ENCODE measurements around the gene POGK. TPM values are rescaled to one million over a fixed set of nuclear protein-coding genes. Genes with fewer than 3 reads are reported as not detected.

The POGK gene
- total RNA-seq (10 to 100 TPM; 26.2 to 45.9 (median 43.2) TPM), total RNA-seq (62.5 to 223 (median 139) reads per million in 29 experiments)
- total RNA-seq (2013): 29.6 TPM

GRCh38 chr1:166838766-166839599 lies at the start of gene POGK:
Gene POGK, plus strand, starts transcription at chr1:166839475. Its CDS starts 1,482 bp downstream, at chr1:166840957.
- 1% methylated on average over 58 of the region's 63 CpGs for WGBS (ENCODE audit: insufficient coverage)
- peak within 1 kb of the TSS; percentile 97 to 98 for H3K27ac Mint-ChIP-seq
- POLR2A ChIA-PET: no interaction called here

GRCh38 chr1:166796620-166797236 lies 42.5 kb upstream of the POGK start:
- CTCF ChIA-PET: interaction anchor here in 1 of 2 donors (0.6 kb wide), 1 partner anchor 1314 kb away, joined by 4 read pairs; no protein-coding TSS in a partner anchor
- Mint-ChIP-seq H3K27me3 (peaks cover 24 to 36% of the 10 kb centered on the region in 2 donors), H3K4me1 (no peaks in the 10 kb centered on the region), H3K9me3 (no peaks in the 10 kb centered on the region), H3K27ac (no peak overlapping the region), H3K4me3 (no peak overlapping the region), H3K36me3 (peaks cover 3% of the 10 kb centered on the region)
- H3K4me1 ChIP-seq (ENCODE audit: control insufficient read depth in 1 of 2, extremely low read depth in 1 of 2, insufficient read depth in 2 of 2, low read length in 2 of 2): no peaks in the 10 kb centered on the region
- POLR2A ChIA-PET: interaction anchor here in 1 of 2 donors (0.6 kb wide), 1 partner anchor 10 kb away, joined by 7 read pairs; no protein-coding TSS in a partner anchor
- H3K4me3 ChIP-seq (ENCODE audit: control insufficient read depth in 1 of 2, extremely low read depth in 1 of 2, low read length in 1 of 2): no peak overlapping the region
- H3K36me3 ChIP-seq (ENCODE audit: control insufficient read depth in 2 of 2, extremely low read depth in 1 of 2, insufficient read depth in 1 of 2, low read length in 1 of 2): no peaks in the 10 kb centered on the region
- ATAC-seq (replicated peaks in 1 of 4) (no peak), DNase-seq (no peak)
- no peak overlapping the region for H3K27ac ChIP-seq (ENCODE audit: low read length)
- WGBS (ENCODE audit: insufficient coverage): 88% methylated on average over 19 of the region's 23 CpGs
- H3K27me3 ChIP-seq (replicated peaks in 1 of 2; ENCODE audit: control insufficient read depth in 2 of 2, extremely low read depth in 1 of 2, insufficient read depth in 2 of 2, low read length in 1 of 2): peaks cover 0 to 15% of the 10 kb centered on the region in 2 experiments
- no peaks in the 10 kb centered on the region for H3K9me3 ChIP-seq

More at GRCh38 chr1:166838766-166839599, at the start of gene POGK:
- H3K4me3 ChIP-seq (ENCODE audit: control insufficient read depth in 1 of 2, extremely low read depth in 1 of 2, low read length in 1 of 2): peak within 1 kb of the TSS; percentile 61 to 76
- H3K27me3 ChIP-seq (replicated peaks in 1 of 2; ENCODE audit: control insufficient read depth in 2 of 2, extremely low read depth in 1 of 2, insufficient read depth in 2 of 2, low read length in 1 of 2): no peaks in the 10 kb centered on the region
- H3K36me3 Mint-ChIP-seq: peaks cover 22% of the 10 kb centered on the region
- no peaks in the 10 kb centered on the region for H3K27me3 Mint-ChIP-seq
- H3K9me3 ChIP-seq: no peaks in the 10 kb centered on the region
- CTCF ChIA-PET: interaction anchor here in 1 of 2 donors (0.5 to 1.9 kb wide), 3 partner anchors 37 to 382 kb away, joined by 3 to 7 read pairs (median 4); partner anchors contain the start of genes POU2F1 and TADA1
- peaks cover 10 to 38% of the 10 kb centered on the region in 2 experiments for H3K4me1 ChIP-seq (ENCODE audit: control insufficient read depth in 1 of 2, extremely low read depth in 1 of 2, insufficient read depth in 2 of 2, low read length in 2 of 2)
- peak within 1 kb of the TSS; percentile 86 to 94 (median 89) for H3K4me3 Mint-ChIP-seq
- H3K9me3 Mint-ChIP-seq: no peaks in the 10 kb centered on the region
- ATAC-seq (replicated peaks in 1 of 4): peak; percentile 92
- peak within 1 kb of the TSS; percentile 91 for H3K27ac ChIP-seq (ENCODE audit: low read length)
- peaks cover 45 to 50% (median 48%) of the 10 kb centered on the region in 3 donors for H3K4me1 Mint-ChIP-seq
- H3K36me3 ChIP-seq (ENCODE audit: control insufficient read depth in 2 of 2, extremely low read depth in 1 of 2, insufficient read depth in 1 of 2, low read length in 1 of 2): peaks cover 0 to 33% of the 10 kb centered on the region in 2 donors
- peak; percentile 47 to 88 (median 68) for DNase-seq

GRCh38 chr1:166808952-166809351 lies 30.3 kb upstream of the POGK start:
- H3K4me1 ChIP-seq (ENCODE audit: control insufficient read depth in 1 of 2, extremely low read depth in 1 of 2, insufficient read depth in 2 of 2, low read length in 2 of 2): no peaks in the 10 kb centered on the region
- H3K9me3 Mint-ChIP-seq: no peaks in the 10 kb centered on the region
- H3K27me3 Mint-ChIP-seq: peaks cover 11 to 29% of the 10 kb centered on the region in 2 donors
- WGBS (ENCODE audit: insufficient coverage): 75% methylated on average over 1 of the region's 2 CpGs
- no peaks in the 10 kb centered on the region for H3K9me3 ChIP-seq
- H3K27ac Mint-ChIP-seq: no peak overlapping the region
- no peak for DNase-seq
- ChIA-PET POLR2A (no interaction called here), CTCF (no interaction called here)
- peaks cover 3% of the 10 kb centered on the region for H3K36me3 Mint-ChIP-seq
- H3K27me3 ChIP-seq (replicated peaks in 1 of 2; ENCODE audit: control insufficient read depth in 2 of 2, extremely low read depth in 1 of 2, insufficient read depth in 2 of 2, low read length in 1 of 2): no peaks in the 10 kb centered on the region
- no peaks in the 10 kb centered on the region for H3K4me1 Mint-ChIP-seq
- no peak overlapping the region for H3K4me3 ChIP-seq (ENCODE audit: control insufficient read depth in 1 of 2, extremely low read depth in 1 of 2, low read length in 1 of 2)
- no peaks in the 10 kb centered on the region for H3K36me3 ChIP-seq (ENCODE audit: control insufficient read depth in 2 of 2, extremely low read depth in 1 of 2, insufficient read depth in 1 of 2, low read length in 1 of 2)
- no peak overlapping the region for H3K4me3 Mint-ChIP-seq
- no peak for ATAC-seq (replicated peaks in 1 of 4)
- no peak overlapping the region for H3K27ac ChIP-seq (ENCODE audit: low read length)

GRCh38 chr1:166811691-166812090 lies 27.6 kb upstream of the POGK start:
- WGBS (ENCODE audit: insufficient coverage): no CpG with 5 or more reads among the region's 2 CpGs
- peaks cover 11 to 33% of the 10 kb centered on the region in 2 donors for H3K27me3 Mint-ChIP-seq
- Histone ChIP-seq H3K4me3 (ENCODE audit: control insufficient read depth in 1 of 2, extremely low read depth in 1 of 2, low read length in 1 of 2) (no peak overlapping the region), H3K36me3 (ENCODE audit: control insufficient read depth in 2 of 2, extremely low read depth in 1 of 2, insufficient read depth in 1 of 2, low read length in 1 of 2) (no peaks in the 10 kb centered on the region), H3K27ac (ENCODE audit: low read length) (no peak overlapping the region), H3K4me1 (ENCODE audit: control insufficient read depth in 1 of 2, extremely low read depth in 1 of 2, insufficient read depth in 2 of 2, low read length in 2 of 2) (no peaks in the 10 kb centered on the region), H3K27me3 (replicated peaks in 1 of 2; ENCODE audit: control insufficient read depth in 2 of 2, extremely low read depth in 1 of 2, insufficient read depth in 2 of 2, low read length in 1 of 2) (peaks cover 0 to 6% of the 10 kb centered on the region in 2 experiments), H3K9me3 (no peaks in the 10 kb centered on the region)
- ATAC-seq (replicated peaks in 1 of 4): no peak
- H3K27ac Mint-ChIP-seq: no peak overlapping the region
- DNase-seq: no peak
- POLR2A ChIA-PET: no interaction called here
- peaks cover 0 to 3% (median 0%) of the 10 kb centered on the region in 3 donors for H3K9me3 Mint-ChIP-seq
- H3K4me3 Mint-ChIP-seq: no peak overlapping the region
- no peaks in the 10 kb centered on the region for H3K4me1 Mint-ChIP-seq
- peaks cover 3% of the 10 kb centered on the region for H3K36me3 Mint-ChIP-seq
- CTCF ChIA-PET: no interaction called here

- Histone ChIP-seq H3K36me3 (ENCODE audit: control insufficient read depth in 2 of 2, extremely low read depth in 1 of 2, insufficient read depth in 1 of 2, low read length in 1 of 2) (no peaks in the 10 kb centered on the region), H3K4me1 (ENCODE audit: control insufficient read depth in 1 of 2, extremely low read depth in 1 of 2, insufficient read depth in 2 of 2, low read length in 2 of 2) (no peaks in the 10 kb centered on the region), H3K27ac (ENCODE audit: low read length) (no peak overlapping the region), H3K4me3 (ENCODE audit: control insufficient read depth in 1 of 2, extremely low read depth in 1 of 2, low read length in 1 of 2) (no peak overlapping the region), H3K27me3 (replicated peaks in 1 of 2; ENCODE audit: control insufficient read depth in 2 of 2, extremely low read depth in 1 of 2, insufficient read depth in 2 of 2, low read length in 1 of 2) (peaks cover 0 to 10% of the 10 kb centered on the region in 2 experiments), H3K9me3 (no peaks in the 10 kb centered on the region)
- Mint-ChIP-seq H3K4me1 (no peaks in the 10 kb centered on the region), H3K9me3 (peaks cover 0 to 5% (median 3%) of the 10 kb centered on the region in 3 donors), H3K27me3 (peaks cover 11 to 40% of the 10 kb centered on the region in 2 donors), H3K27ac (no peak overlapping the region), H3K36me3 (peaks cover 3% of the 10 kb centered on the region), H3K4me3 (no peak overlapping the region)
- WGBS (ENCODE audit: insufficient coverage): 100% methylated on average over 1 of the region's 2 CpGs
- no peak for ATAC-seq (replicated peaks in 1 of 4)
- ChIA-PET POLR2A (interaction anchor here (0.5 to 0.6 kb wide), 2 partner anchors 116 to 349 kb away, joined by 3 to 5 read pairs; no protein-coding TSS in a partner anchor), CTCF (no interaction called here)
- no peak for DNase-seq
Observed at GRCh38 chr1:166813508-166814223, 25.6 kb upstream of the POGK start.

- no peaks in the 10 kb centered on the region for H3K9me3 ChIP-seq
- ChIA-PET CTCF (interaction anchor here in 1 of 2 donors (0.6 kb wide), 1 partner anchor 96 kb away, joined by 3 read pairs; no protein-coding TSS in a partner anchor), POLR2A (no interaction called here)
- DNase-seq (no peak), ATAC-seq (replicated peaks in 1 of 4) (no peak)
- Mint-ChIP-seq H3K27ac (no peak overlapping the region), H3K36me3 (peaks cover 7% of the 10 kb centered on the region), H3K9me3 (peaks cover 3 to 12% (median 7%) of the 10 kb centered on the region in 3 donors), H3K4me1 (no peaks in the 10 kb centered on the region), H3K4me3 (no peak overlapping the region), H3K27me3 (peaks cover 11 to 40% of the 10 kb centered on the region in 2 donors)
- no peak overlapping the region for H3K4me3 ChIP-seq (ENCODE audit: control insufficient read depth in 1 of 2, extremely low read depth in 1 of 2, low read length in 1 of 2)
- WGBS (ENCODE audit: insufficient coverage): no CpG with 5 or more reads among the region's 2 CpGs
- peaks cover 0 to 11% of the 10 kb centered on the region in 2 experiments for H3K27me3 ChIP-seq (replicated peaks in 1 of 2; ENCODE audit: control insufficient read depth in 2 of 2, extremely low read depth in 1 of 2, insufficient read depth in 2 of 2, low read length in 1 of 2)
- no peak overlapping the region for H3K27ac ChIP-seq (ENCODE audit: low read length)
- no peaks in the 10 kb centered on the region for H3K4me1 ChIP-seq (ENCODE audit: control insufficient read depth in 1 of 2, extremely low read depth in 1 of 2, insufficient read depth in 2 of 2, low read length in 2 of 2)
- no peaks in the 10 kb centered on the region for H3K36me3 ChIP-seq (ENCODE audit: control insufficient read depth in 2 of 2, extremely low read depth in 1 of 2, insufficient read depth in 1 of 2, low read length in 1 of 2)
Observed at GRCh38 chr1:166814611-166815010, 24.7 kb upstream of the POGK start.

Data from T-cell (primary cell).